ENCODE results near the gene TAPT1.
"Not testable (repeated sequence)": the region's sequence is repeated elsewhere in the genome, so short reads cannot be mapped to it uniquely, and the experiment has no call there.

TAPT1 gene

DNA sequence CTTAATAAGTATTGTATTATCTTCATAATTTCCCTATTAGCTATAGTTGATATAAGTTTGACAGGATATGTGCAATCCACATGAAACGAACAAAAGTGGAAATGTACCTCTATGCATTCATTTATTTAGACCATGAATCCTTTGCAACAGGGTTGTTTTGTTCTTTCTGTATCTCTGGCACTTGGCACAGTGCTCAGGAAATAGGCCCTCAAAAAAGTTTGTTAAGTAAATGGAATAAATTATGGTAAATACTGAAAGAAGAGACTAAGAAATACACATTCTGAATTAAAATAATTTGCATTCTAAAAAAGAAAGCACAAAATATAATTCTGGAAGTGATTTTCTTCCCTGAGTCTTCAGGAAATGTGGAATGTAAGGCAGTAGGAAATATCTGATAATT is 39.3 kb downstream of the TAPT1 start:
- no peak for DNase-seq (ENCODE audit: low read depth in 2 of 3, low spot score in 1 of 3)

DNA sequence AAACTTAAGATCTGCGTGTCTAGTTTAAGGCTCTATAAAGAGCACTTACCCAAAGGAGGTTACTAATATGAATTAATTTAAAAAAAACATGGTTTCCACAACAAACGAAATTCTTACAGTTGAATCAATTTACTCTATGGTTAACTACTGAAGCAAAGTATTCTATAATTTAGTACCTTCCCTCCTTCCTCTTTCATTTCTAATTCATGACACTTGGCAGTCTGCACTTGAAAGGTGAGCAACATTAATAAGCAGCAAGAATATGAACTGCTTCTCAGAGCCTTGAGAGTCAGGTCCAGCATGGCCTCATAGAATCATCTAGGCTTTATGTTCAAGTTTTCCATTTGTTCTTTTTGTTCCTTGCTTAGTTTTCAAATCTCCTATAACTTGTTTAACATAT is 42.7 kb downstream of the TAPT1 start:
- no peak for DNase-seq (ENCODE audit: low read depth in 2 of 3, low spot score in 1 of 3)

GRCh38 chr4:16176621-16177020 is 49.6 kb downstream of the TAPT1 start:
- no peak for DNase-seq (ENCODE audit: low read depth in 2 of 3, low spot score in 1 of 3)

DNA sequence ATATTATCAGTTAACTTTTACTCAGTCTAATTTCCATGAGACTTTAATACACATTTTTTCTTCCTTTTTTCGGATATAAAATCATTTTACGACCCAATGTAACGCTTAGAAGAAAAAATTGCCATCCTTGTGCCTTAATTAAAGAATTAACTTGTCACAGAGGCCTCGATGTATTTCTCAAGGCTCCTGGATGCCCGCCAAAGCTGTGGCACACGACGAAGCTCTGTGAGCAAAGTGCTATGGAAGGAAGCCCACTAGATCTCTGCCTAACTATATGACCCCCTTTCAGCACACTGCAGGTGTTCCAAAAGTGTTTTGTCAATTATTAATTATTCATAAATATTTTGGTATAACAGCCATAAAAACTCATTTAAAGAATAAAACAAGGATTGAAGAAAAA is 54.4 kb downstream of the TAPT1 start:
- DNase-seq (ENCODE audit: low read depth in 2 of 3, low spot score in 1 of 3): no peak

GRCh38 chr4:16169490-16169889 is 56.8 kb downstream of the TAPT1 start:
- DNase-seq (ENCODE audit: low read depth in 2 of 3, low spot score in 1 of 3): no peak

DNA sequence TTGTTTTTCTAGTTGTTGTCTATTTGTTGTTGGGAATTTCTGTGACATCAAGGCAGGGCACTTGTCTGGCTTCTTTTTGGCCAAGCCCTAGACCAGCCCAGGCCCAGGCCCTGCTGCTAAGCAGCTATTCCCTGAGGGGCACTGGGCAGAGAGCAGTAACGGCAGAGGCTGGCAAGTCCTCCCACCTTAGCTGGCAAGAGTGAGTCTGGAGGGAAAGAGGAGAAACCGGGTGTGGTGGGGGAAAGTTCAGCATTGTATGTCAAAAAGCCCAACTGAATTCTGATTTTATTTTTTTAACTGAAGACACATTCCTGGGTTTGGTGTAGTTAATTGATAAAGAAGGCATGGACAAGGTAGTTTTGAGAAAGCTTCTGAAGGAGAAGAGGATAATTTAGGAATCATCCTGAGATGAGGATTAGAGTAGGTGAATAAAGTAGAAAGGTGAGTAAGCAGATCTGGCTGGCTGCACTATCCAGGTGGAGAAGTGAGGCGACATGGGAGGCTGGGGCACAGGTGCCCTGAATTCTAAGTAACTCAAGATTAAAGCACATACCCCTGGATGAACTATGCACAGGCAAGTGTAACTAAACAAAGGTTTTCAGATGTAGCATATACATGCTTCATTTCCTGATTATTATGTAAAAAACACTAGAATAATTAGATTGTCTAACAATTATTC is 57.4 kb downstream of the TAPT1 start:
- no peak for DNase-seq (ENCODE audit: low read depth in 2 of 3, low spot score in 1 of 3)

DNA sequence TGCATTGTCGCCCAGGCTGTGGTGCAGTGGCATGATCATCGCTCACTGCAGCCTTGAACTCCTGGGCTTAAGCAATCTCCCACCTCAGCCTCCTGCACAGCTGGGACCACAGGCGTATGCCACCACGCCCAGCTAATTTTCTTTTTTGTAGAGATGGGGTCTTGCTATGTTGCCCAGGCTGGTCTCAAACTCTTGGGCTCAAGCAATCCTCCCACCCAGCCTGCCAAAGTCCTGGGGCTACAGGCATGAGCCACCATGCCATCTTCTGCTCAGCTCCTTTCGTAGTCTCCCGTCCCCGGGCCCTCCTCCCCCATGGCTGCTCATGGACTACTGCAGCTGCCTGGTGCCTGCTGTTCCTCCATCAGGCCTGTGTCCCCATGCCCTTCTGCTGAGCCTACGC is 58.1 kb downstream of the TAPT1 start:
- no peak for DNase-seq (ENCODE audit: low read depth in 2 of 3, low spot score in 1 of 3)

- no peak for DNase-seq (ENCODE audit: low read depth in 2 of 3, low spot score in 1 of 3)
Measured at GRCh38 chr4:16165931-16166330, 60.3 kb downstream of the TAPT1 start.

- DNase-seq (ENCODE audit: low read depth in 2 of 3, low spot score in 1 of 3): no peak
Measured at GRCh38 chr4:16162891-16163290, 63.4 kb downstream of the TAPT1 start.

DNA sequence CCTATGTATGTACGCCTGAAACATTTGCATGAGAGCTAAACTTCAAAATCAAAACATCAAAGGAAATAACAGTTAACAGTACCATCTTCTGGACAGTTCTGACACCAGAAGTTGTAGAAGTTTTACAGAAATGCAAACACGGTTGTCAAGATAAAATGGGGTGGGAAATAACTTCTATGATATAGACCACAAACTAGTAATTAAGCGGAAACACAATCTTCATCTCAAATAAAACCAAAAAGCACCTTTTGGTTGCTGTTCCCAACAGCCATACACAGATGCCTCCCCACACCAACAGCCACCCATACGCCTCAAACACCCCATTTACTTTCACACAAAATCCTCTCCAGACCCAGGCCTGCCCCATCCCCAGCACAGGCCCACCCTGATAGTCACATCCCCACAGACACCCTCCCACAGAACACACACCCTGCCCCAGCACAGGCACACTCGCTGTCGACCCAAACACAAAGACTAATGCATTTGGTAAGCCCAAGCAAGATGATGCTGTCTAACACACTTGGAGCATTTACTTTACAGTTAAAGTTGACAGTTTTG is 64.3 kb downstream of the TAPT1 start:
- no peak for DNase-seq (ENCODE audit: low read depth in 2 of 3, low spot score in 1 of 3)

GRCh38 chr4:16160457-16160856 is 65.8 kb downstream of the TAPT1 start:
- no peak for DNase-seq (ENCODE audit: low read depth in 2 of 3, low spot score in 1 of 3)

DNA sequence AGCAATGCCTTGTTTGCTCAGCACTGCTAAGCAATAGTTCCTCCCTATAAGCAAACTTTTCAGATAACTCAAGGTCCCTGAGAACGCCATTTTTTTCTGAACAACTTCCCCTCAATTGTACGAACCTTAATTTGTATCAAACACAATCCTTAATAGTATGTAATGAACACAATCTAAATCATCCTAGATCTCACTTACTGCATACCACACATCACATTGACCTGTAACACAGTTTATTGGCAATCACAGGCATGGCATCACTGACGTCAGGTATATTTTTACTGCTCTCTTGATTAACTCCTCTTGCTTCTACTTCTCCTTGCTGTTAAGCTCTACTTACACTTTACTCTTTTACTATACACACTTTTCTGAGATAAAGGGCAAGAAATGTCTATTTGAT is 67.0 kb downstream of the TAPT1 start:
- no peak for DNase-seq (ENCODE audit: low read depth in 2 of 3, low spot score in 1 of 3)

- no peak for DNase-seq (ENCODE audit: low read depth in 2 of 3, low spot score in 1 of 3)
Measured at GRCh38 chr4:16158504-16158852, 67.8 kb downstream of the TAPT1 start.

- DNase-seq (ENCODE audit: low read depth in 2 of 3, low spot score in 1 of 3): no peak
Measured at GRCh38 chr4:16157609-16158503, 68.4 kb downstream of the TAPT1 start.

DNA sequence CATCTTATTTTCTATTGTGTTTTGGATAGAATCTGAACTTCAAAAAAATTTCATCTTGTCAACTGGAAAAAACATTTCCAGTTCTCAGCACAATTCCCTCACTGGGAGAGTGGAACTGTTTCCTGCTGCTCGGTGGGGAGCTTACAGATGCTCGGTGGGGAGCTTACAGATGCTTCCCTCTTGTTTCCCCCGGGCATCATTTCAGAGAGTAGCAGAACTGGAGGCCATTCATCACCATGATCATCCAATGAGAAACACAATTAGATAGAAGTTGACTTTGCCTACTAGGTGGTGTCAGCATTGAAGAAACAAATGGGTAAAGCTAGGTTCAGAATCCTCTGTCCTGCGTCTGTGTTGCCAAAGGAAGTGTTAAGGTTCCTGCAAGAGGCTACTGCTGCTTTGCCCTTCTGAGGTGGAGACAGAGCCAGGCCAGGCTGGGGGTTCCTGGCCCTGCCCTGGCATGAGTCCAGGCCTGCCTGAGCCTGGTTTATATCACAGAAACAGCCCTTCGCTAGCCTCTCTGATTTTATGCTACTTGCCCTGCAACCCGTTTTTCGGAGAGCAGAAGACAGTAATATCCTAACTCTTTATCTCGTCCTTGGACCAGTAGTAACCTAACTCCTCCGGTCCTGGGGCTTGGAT is 70.6 kb downstream of the TAPT1 start:
- DNase-seq (ENCODE audit: low read depth in 2 of 3, low spot score in 1 of 3): no peak

DNA sequence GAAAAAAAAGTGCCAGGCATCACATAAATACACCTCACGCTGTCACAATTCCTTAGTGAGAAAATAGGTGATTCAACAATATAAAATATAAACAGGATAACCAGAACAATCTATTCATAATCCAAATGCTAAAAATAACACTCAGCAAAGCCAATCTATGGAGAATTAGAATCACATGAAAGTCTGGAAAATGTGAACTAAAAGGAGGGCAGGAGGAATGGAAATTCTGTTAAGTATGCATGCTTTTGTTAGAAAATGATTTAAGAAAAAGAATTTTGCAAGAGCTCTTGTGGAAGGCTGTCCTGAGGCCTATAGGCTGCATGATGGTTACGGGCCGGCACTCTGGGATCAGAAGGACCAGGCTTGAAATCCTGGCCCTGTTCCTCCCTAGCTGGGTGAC is 71.8 kb downstream of the TAPT1 start:
- DNase-seq (ENCODE audit: low read depth in 2 of 3, low spot score in 1 of 3): no peak

DNA sequence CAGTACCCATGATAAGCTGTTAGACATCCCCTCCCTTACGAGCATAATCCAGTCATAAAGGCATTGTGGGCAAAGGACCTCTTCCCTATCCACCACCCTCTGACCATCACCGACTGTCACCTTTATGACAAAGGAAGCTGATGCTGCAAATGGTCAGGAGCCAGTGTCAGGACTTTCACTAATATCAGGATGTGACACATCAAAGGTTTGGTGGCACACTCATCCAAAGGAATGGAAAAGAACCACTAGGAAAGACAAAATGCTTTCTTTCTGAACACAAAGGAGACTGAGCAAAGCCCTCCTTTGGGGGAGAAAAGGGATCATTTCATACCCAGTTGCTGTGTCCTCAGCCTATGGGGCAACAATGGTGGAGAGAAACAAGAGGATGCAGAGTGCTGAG is 75.6 kb downstream of the TAPT1 start:
- no peak for DNase-seq (ENCODE audit: low read depth in 2 of 3, low spot score in 1 of 3)

GRCh38 chr4:16144913-16145312 is 81.4 kb downstream of the TAPT1 start:
- DNase-seq (ENCODE audit: low read depth in 2 of 3, low spot score in 1 of 3): not testable (repeated sequence)

- no peak for DNase-seq (ENCODE audit: low read depth in 2 of 3, low spot score in 1 of 3)
Measured at GRCh38 chr4:16142598-16143310, 83.5 kb downstream of the TAPT1 start.

GRCh38 chr4:16140879-16141249 is 85.4 kb downstream of the TAPT1 start:
- DNase-seq (ENCODE audit: low read depth in 2 of 3, low spot score in 1 of 3): no peak

- DNase-seq (ENCODE audit: low read depth in 2 of 3, low spot score in 1 of 3): no peak
Measured at GRCh38 chr4:16140231-16140878, 85.9 kb downstream of the TAPT1 start.
